ENCODE measurements around the gene EGFR. TPM values are rescaled to one million over a fixed set of nuclear protein-coding genes. Genes with fewer than 3 reads are reported as not detected.

The EGFR gene
- total RNA-seq, 4 donors from 2014 or later, result 36.4 to 73.6 (median 38.7) TPM

DNA sequence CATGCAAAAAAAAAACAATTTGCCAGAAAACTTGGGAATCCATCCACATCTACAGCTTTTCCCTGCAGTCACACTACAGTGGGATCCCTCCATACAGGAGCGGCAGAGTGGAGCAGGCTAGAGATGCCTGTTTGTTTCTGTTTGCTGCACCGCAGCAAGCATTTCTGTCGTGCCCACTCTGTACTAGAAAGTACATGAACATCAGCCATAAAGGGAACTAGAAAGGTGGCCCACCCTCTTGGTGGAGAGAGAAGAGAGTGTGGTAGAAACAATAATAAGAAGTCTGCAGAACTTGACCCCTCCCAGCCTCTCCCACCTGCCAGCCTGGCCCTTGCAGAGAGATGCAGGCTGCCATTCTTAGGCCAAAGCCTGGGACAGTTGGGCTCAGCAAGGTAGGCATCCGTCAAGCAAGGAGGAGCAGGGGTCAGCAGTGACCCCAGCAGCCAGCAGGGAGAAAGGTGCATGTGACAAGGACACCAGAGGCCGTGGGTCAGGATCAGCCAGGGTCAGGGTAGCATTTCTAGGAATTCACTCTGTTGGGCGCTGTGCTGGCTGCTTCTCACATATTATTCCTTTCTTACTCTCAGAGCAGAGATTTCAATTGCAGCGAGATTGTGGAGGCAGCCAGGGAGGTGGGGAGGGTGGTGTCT lies 171.8 kb downstream of the EGFR start:
- H3K27ac ChIP-seq, result no peak overlapping the region
- no peaks in the 10 kb centered on the region for H3K4me1 ChIP-seq
- H3K9me3 ChIP-seq, result no peaks in the 10 kb centered on the region
- no peaks in the 10 kb centered on the region for H3K27me3 ChIP-seq
- intact Hi-C loops (cut with DNase I; ENCODE audit: low total_unique reads), result no loop called here
- DNase-seq, result no peak
- TF ChIP-seq, protein P1, sequence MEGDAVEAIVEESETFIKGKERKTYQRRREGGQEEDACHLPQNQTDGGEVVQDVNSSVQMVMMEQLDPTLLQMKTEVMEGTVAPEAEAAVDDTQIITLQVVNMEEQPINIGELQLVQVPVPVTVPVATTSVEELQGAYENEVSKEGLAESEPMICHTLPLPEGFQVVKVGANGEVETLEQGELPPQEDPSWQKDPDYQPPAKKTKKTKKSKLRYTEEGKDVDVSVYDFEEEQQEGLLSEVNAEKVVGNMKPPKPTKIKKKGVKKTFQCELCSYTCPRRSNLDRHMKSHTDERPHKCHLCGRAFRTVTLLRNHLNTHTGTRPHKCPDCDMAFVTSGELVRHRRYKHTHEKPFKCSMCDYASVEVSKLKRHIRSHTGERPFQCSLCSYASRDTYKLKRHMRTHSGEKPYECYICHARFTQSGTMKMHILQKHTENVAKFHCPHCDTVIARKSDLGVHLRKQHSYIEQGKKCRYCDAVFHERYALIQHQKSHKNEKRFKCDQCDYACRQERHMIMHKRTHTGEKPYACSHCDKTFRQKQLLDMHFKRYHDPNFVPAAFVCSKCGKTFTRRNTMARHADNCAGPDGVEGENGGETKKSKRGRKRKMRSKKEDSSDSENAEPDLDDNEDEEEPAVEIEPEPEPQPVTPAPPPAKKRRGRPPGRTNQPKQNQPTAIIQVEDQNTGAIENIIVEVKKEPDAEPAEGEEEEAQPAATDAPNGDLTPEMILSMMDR (IDR thresholded peaks at IDR 0.05), result no peak
- TF ChIP-seq POLR2A (IDR thresholded peaks at IDR 0.05), result no peak
- H3K4me3 ChIP-seq, result no peak overlapping the region
- H3K36me3 ChIP-seq, result no peaks in the 10 kb centered on the region

DNA sequence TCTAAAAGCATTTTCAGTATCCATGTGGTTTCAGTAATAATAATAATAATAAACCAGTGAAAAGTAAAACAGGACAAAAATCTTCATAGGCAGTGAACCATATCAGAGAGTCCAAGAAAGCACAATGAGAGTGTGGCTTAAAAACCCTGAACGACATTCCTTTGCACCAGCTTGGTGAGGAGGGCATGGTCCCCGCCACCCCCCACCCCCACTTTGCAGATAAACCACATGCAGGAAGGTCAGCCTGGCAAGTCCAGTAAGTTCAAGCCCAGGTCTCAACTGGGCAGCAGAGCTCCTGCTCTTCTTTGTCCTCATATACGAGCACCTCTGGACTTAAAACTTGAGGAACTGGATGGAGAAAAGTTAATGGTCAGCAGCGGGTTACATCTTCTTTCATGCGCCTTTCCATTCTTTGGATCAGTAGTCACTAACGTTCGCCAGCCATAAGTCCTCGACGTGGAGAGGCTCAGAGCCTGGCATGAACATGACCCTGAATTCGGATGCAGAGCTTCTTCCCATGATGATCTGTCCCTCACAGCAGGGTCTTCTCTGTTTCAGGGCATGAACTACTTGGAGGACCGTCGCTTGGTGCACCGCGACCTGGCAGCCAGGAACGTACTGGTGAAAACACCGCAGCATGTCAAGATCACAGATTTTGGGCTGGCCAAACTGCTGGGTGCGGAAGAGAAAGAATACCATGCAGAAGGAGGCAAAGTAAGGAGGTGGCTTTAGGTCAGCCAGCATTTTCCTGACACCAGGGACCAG lies 172.5 kb downstream of the EGFR start:
- Histone ChIP-seq H3K4me1 (no peaks in the 10 kb centered on the region), H3K27me3 (no peaks in the 10 kb centered on the region), H3K27ac (no peak overlapping the region), H3K36me3 (no peaks in the 10 kb centered on the region), H3K9me3 (no peaks in the 10 kb centered on the region), H3K4me3 (no peak overlapping the region)
- no peak for DNase-seq
- intact Hi-C loops (cut with DNase I; ENCODE audit: low total_unique reads), result no loop called here
- TF ChIP-seq, protein P1 (IDR thresholded peaks at IDR 0.05), result no peak
- no peak for TF ChIP-seq POLR2A (IDR thresholded peaks at IDR 0.05)

DNA sequence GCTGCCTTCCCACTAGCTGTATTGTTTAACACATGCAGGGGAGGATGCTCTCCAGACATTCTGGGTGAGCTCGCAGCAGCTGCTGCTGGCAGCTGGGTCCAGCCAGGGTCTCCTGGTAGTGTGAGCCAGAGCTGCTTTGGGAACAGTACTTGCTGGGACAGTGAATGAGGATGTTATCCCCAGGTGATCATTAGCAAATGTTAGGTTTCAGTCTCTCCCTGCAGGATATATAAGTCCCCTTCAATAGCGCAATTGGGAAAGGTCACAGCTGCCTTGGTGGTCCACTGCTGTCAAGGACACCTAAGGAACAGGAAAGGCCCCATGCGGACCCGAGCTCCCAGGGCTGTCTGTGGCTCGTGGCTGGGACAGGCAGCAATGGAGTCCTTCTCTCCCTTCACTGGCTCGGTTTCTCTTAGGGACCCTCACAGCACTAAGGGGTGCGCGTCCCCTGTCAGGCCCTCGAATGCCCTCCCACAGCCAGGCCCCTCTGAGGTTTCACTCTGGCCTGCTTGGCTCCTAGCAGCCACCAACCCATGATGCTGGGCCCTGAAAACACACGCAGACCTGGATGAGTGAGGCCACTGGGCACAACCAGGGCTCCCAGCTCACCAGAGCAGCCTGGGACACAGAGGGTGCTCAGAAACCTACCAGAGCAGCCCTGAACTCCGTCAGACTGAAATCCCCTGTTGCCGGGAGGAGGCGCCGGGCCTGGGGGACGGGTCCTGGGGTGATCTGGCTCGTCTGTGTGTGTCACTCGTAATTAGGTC lies 173.3 kb downstream of the EGFR start:
- intact Hi-C loops (cut with DNase I; ENCODE audit: low total_unique reads), result no loop called here

DNA sequence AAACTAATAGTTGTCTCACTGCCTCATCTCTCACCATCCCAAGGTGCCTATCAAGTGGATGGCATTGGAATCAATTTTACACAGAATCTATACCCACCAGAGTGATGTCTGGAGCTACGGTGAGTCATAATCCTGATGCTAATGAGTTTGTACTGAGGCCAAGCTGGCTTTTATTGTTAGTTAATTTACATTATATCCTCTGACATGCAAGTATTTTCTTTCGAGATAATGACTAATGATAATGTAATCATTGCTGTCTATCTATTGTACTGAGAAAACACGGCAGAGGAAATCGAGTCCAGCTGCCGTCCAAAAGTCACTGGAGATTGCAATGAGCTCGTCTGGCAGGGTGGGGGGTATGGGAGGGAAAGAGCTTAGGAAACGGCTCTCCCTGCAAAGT lies 173.9 kb downstream of the EGFR start:
- Histone ChIP-seq H3K9me3 (no peaks in the 10 kb centered on the region), H3K36me3 (no peaks in the 10 kb centered on the region), H3K4me3 (no peak overlapping the region), H3K27me3 (no peaks in the 10 kb centered on the region), H3K27ac (peak overlapping the region in 1 of 2 donors; percentile 30), H3K4me1 (no peaks in the 10 kb centered on the region)
- TF ChIP-seq, protein P1 (IDR thresholded peaks at IDR 0.05), result no peak
- no peak for TF ChIP-seq POLR2A (IDR thresholded peaks at IDR 0.05)
- intact Hi-C loops (cut with DNase I; ENCODE audit: low total_unique reads), result no loop called here
- no peak for DNase-seq

More for the DNA sequence above, 173.3 kb downstream of the EGFR start:
- Histone ChIP-seq H3K27me3 (no peaks in the 10 kb centered on the region), H3K4me3 (no peak overlapping the region), H3K4me1 (no peaks in the 10 kb centered on the region), H3K36me3 (no peaks in the 10 kb centered on the region), H3K9me3 (no peaks in the 10 kb centered on the region), H3K27ac (no peak overlapping the region)
- no peak for DNase-seq
- TF ChIP-seq, protein P1 (IDR thresholded peaks at IDR 0.05), result no peak
- TF ChIP-seq POLR2A (IDR thresholded peaks at IDR 0.05), result no peak

All from uterus (tissue), 4 donors.